NK-92 (cell line): Measurements from ENCODE around the gene SHROOM2.
"Not testable (repeated sequence)": the region's sequence is repeated elsewhere in the genome, so short reads cannot be mapped to it uniquely, and the experiment has no call there.

Experiments used
- DNase-seq: peaks from one replicate; lab custom pipeline; 2025; ENCODE audit not compliant: unreplicated experiment; lab: John Stamatoyannopoulos, UW

SHROOM2 gene

GRCh38 chrX:9829308-9830267 is 43.4 kb downstream of the SHROOM2 start:
- no peak for DNase-seq

- DNase-seq = no peak
These were observed 46.6 kb downstream of the SHROOM2 start for GRCh38 chrX:9832811-9833210.

DNA sequence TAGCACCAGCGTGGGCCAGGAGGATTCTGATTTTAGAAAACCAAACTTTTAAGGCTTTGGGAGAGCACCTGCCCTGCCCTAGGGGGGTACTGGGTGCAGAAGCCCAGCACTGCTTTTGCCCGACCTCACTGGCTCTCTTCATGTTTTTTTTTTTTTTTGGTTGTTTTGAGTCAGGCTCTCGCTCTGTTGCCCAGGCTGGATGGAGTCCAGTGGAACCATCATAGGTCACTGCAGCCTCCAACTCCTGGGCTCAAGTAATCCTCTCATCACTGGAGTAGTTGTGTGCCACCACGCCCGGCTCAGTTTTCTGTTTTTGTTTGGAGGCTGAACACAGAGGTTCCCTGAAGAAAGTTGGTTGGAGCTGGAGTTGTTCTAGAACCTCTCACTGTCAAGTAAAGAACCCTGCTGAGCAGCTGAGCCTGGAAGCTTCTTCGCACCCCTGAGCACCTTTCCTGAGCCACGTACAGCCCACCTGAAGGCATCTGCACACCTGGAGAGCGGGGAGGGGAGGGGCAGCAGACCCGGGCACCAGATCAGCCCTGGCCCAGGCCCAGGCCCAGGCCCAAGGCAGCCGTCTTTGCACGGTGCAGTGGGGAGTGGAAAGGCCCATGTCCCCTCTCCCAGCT is 49.5 kb downstream of the SHROOM2 start:
- DNase-seq = no peak

GRCh38 chrX:9842541-9842940 is 56.3 kb downstream of the SHROOM2 start:
- DNase-seq = no peak

GRCh38 chrX:9844936-9845577 is 58.8 kb downstream of the SHROOM2 start:
- DNase-seq = no peak

DNA sequence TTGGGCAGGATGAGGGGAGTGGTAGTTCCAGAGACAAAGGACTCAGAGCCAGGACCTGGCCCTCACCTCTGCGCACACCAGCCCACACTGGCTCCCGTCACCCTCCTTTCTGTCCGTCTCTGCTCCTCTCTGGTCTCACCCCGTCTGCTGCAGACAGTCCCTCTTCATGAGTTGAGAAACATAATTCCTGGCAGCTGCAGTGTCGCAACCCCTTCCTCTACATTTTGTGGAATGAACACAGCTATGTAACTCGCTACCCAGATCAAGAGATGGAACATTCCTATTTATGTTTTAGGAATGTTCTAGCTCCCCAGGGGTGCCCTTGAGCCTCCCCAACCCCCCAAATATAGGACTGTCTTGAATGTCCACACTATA is 59.3 kb downstream of the SHROOM2 start:
- DNase-seq = no peak

- DNase-seq = no peak
These were observed 60.4 kb downstream of the SHROOM2 start for GRCh38 chrX:9846631-9847030.

DNA sequence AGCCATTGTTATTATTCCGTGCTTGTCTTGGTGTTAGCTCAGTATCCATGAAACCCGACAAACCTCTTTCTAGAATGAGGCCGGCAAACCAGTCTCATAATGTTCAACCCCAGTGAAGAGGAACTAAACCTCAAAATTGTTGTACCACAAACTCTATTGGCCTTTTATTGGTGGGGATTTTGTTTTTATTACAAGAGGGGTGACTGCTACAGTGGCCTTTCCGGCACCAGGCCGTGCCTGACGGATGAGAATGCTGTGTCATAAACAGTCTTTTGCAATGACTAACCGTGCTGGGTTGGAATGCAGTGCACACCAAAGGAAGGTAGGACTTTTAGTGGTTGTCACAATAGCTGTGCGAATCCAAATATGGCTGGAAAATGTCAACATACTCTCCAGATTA is 60.8 kb downstream of the SHROOM2 start:
- DNase-seq = no peak

DNA sequence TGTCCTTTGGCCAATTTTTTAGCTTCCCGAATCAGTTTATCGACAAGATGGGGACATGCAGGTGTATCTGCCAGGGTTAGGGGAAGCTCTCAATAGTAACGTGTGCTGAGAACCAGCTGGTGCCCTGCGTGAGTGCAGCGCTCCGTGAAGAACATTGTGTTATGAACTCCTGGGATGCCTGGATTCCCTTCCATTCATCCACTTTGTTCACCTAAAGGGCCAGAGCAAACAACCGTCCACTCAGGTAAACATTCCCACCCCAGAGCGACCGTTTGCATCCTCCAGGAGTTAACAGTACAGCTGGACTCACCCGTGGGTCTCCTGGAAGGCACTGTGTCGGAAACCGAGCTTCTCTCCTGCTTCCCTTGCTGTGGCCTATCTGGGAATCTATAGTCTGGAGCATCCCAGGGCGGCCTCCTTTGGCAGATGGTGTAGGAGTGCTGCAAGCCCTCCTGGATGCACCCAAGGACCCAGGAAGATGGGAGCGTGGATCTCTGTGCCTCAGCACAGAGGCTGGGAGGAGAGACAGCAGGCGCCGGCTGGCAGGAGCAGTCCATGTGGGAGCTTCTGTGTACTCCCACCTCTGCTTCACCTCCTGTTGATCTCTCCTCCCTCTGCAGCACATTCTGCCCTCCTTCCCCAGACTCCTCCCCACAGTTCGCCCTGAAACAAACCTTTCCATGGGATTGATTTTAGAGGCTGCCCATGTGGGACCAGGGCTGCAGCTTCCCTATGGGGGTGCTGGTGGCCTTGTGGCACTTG is 62.7 kb downstream of the SHROOM2 start:
- DNase-seq = no peak

DNA sequence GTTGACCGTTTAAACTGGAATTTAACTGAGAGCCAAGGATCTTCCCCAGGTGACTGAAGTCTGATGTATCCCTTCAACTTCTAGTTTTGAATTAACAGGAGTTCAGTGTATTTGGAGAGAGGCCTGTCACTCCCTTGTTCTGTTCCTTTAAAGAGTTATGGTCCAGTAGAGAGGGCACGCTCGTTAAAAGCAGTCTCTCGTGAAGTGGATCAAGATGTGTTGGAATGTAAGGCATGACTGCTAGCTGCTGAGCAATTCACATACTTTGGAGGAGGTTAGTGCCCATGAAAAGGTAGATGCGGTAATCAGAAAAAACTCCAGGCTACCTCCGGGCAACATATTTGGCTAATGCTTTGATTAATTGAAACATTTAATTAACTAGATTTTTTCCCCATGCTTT is 65.7 kb downstream of the SHROOM2 start:
- no peak for DNase-seq

- DNase-seq = no peak
These were observed 67.1 kb downstream of the SHROOM2 start for GRCh38 chrX:9853307-9853706.

- DNase-seq = no peak
These were observed 69.5 kb downstream of the SHROOM2 start for GRCh38 chrX:9855561-9856283.

DNA sequence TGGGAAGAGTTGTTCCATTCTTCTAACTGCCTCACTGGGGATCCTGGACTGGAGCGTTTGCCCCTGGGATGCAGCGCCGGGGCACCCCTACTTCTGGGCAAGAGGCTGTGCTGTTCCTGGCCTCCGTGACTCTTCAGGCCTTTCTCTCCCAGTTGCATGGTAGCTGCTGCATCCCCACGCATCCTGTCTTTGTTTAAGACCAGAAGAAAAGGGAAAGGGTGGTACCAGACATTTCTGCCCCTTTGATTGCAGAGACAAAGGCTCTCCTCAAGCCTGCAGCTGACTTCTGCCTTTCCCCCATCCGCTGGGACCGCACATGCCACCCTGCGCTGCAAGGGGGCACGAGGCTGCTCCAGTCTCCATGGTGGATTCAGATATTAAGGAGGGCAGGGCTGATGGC is 70.4 kb downstream of the SHROOM2 start:
- DNase-seq = no peak

DNA sequence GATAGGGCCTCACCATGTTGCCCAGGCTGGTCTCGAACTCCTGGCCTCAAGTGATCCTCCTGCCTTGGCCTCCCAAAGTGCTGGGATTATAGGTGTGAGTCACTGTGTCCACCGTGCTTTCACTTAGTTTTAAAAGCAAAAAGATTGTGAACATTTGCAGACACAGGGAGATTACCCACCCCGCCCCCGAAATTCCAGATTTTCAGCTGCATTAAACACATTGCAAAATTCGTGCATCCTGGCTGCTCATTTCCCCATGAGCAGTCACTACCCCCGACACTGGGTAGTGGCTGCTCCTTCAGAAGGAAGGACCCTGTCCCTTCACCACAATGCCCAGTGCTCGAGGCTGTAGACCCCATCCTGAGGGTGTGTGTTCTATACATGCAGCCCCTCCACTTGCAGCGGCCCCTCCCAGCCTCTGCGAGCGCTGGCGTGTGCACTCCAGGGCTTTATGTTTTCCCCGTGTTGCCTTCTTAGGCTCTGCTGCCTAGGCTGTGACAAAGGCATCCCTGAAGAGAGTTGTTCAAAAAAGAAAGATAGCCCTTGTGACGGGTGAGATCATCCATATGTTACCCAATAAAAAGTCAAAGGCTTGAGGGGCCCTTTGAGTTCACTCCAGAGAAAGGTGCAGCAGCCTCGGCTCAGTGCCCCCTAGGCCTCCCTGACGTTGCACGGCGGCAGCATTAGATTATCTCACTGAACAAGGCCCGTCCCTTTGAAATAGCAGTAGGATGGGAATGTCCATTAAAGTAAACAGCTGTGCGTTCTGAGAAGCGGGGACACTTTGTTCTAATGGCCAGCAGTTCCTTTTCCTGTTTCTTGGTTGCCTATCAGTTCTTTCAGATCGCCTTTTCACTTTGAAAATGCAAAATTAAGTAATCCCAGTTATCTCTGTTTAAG is 71.6 kb downstream of the SHROOM2 start:
- no peak for DNase-seq

- DNase-seq = not testable (repeated sequence)
These were observed 72.5 kb downstream of the SHROOM2 start for GRCh38 chrX:9858684-9859083.

DNA sequence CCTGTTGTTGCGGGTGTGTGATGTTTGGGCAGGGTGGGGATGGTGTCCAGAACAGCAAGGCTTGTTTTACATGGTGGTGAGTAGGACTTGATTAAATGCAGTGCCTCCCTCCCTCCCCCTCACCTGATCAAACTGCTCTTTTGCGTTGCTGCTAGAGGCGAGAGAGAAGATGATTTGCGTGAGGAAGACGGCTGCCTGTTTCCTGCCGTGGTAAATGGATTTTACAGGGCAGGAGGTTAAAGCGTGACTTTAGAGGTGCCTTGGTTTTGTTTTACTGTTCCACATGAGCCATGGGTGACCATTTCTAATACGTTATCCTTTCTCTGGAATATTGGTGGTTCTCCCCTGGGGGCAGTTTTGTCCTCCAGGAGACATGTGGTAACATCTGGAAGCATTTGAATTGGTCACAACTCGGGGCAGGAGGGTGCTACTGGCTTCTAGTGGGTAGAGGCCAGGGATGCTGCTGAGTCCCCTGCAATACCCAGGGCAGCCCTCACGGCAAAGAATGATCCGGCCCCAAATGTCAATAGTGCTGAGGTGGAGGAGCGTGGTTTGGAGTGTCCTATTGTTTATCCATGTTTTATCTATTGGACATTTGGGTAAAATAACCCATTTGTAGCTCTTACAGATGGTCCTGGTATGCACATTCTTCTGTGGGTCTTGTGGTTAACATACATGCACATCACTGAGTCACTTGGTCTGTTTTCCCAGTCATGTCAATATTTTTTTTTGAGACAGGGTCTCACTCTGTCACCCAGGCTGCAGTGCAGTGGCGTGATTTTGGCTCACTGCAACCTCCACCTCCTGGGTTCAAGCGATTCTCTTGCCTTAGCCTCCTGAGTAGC is 73.7 kb downstream of the SHROOM2 start:
- DNase-seq = no peak

- DNase-seq = no peak
These were observed 74.6 kb downstream of the SHROOM2 start for GRCh38 chrX:9860826-9861225.

DNA sequence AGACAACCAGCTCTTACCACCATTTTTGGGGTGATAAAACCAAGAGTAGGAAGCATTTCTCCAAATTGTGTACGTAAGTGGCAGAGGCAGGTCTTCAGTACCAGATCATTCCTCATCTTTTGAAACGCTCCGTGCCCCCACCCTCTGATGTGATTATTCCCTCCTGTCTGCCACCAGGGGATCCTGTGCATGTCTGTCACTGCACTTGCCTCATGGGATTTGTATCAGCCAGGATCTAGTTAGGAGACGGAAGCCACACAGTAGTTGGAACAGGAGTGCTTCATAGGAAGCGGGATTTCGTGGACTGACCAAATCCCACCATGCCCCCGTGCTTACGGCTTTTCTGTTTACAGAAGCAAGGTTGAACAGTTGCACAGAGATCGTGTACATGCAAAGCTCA is 75.5 kb downstream of the SHROOM2 start:
- no peak for DNase-seq

- no peak for DNase-seq
These were observed 76.3 kb downstream of the SHROOM2 start for GRCh38 chrX:9862525-9862924.
